Heart left ventricle (tissue), 16 donors: Measurements from ENCODE around the gene ASAP2. TPM values are rescaled to one million over a fixed set of nuclear protein-coding genes. Genes with fewer than 3 reads are reported as not detected.
"Not testable (repeated sequence)": the region's sequence is repeated elsewhere in the genome, so short reads cannot be mapped to it uniquely, and the experiment has no call there.

Experiments
- ATAC-seq, 4 donors: fragments of 200-7000 bp; cut with Tn5 transposase; one replicate each; pipeline ENCODE4 v1.9.1; 2020 to 2022; ENCODE audit warnings: moderate library complexity in 4 of 4, mild to moderate bottlenecking in 3 of 4, moderate number of reproducible peaks in 1 of 4
- DNase-seq, 5 donors: peaks; one replicate each; pipeline ENCODE4 v3.0.0-alpha.2; 2020
- H3K27ac ChIP-seq, 12 donors: fragments of 200-600 bp; sonication (generic) in 4 of 12; one replicate each; pipeline versions ENCODE4 v1.5.0 to v1.8.0; 2016 to 2022; ENCODE audit warnings: mild to moderate bottlenecking in 2 of 12
- H3K27me3 ChIP-seq, 9 donors: fragments of 200-600 bp; sonication (generic) in 2 of 9; one replicate each; pipeline versions ENCODE4 v1.5.1 to v1.8.0; 2016 to 2022; ENCODE audit warnings: mild to moderate bottlenecking in 3 of 9
- H3K36me3 ChIP-seq, 9 donors: fragments of 200-600 bp; sonication (generic) in 2 of 9; one replicate each; pipeline versions ENCODE4 v1.5.0 to v1.8.0; 2018 to 2022; ENCODE audit warnings: mild to moderate bottlenecking in 2 of 9
- H3K4me1 ChIP-seq, 12 donors: fragments of 200-600 bp; sonication (generic) in 4 of 12; one replicate each; pipeline versions ENCODE4 v1.5.0 to v1.8.0; 2016 to 2022; ENCODE audit warnings: mild to moderate bottlenecking in 3 of 12
- H3K4me3 ChIP-seq, 12 donors: fragments of 200-600 bp; sonication (generic) in 4 of 12; one replicate each; pipeline versions ENCODE4 v1.5.0 to v1.8.0; 2017 to 2022; ENCODE audit warnings: mild to moderate bottlenecking in 9 of 12, moderate library complexity in 4 of 12
- H3K9me3 ChIP-seq, 12 donors: fragments of 200-600 bp; sonication (generic) in 4 of 12; one replicate each; pipeline versions ENCODE4 v1.5.0 to v1.8.0; 2016 to 2022; ENCODE audit warnings: mild to moderate bottlenecking in 1 of 12
- POLR2A ChIP-seq, 2 donors: fragments of 450-650 bp; IDR thresholded peaks; one replicate each; pipeline ENCODE4 v1.6.1; 2017; ENCODE audit warnings: antibody characterized with exemption in 2 of 2, mild to moderate bottlenecking in 2 of 2, moderate library complexity in 2 of 2
- WGBS, 4 donors: extraction: QIAGEN DNeasy Blood & Tissue Kit in 2 of 4; methylation state at CpG; one replicate each; pipeline versions ENCODE4 v1.1.5 to v1.1.7; 2013 to 2018; 5-methylcytosine and 5-hydroxymethylcytosine counted together
- intact Hi-C, 10 donors: fragments of 100-400 bp; cut with DNase I; formaldehyde crosslinking; loops; one replicate each; pipeline versions ENCODE4 v1.11.1 to v1.14.2; 2022
- polyA plus RNA-seq, 2 donors: library from polyadenylated mRNA; stranded (reverse); fragments of 200-250 nt; gene quantifications; one replicate each; pipeline ENCODE4 v1.2.3, GENCODE V29; 2013
- total RNA-seq, 9 donors: library from RNA; depleted of rRNA in 2 of 9; stranded (reverse); fragments of >200 nt in 2 of 9; fragmentation: NEBNext Ultra II Directional in 3 of 9; extraction: Animal tissue kit (Norgen Biotek cat#: 25700) in 3 of 9; gene quantifications; one replicate each; pipeline versions ENCODE4 v1.1.0 to v1.2.4, GENCODE V29; 2016 to 2023
- TF ChIP-seq, protein P1 (sequence below), 12 donors: fragments of 200-600 bp; sonication (generic) in 4 of 12; IDR thresholded peaks; one replicate each; pipeline versions ENCODE4 v1.5.0 to v1.8.0; 2018 to 2022; ENCODE audit warnings: antibody characterized with exemption in 12 of 12, mild to moderate bottlenecking in 5 of 12
- donor health status: ischemic (EF 13 %, LVEDD 7.1; RV severe dilation, severe dysfunction).
- donor health status: healthy with polysubstance abuse.
- donor health status: DM: no; HTN: yes; CAD: no.
- donor health status: DM: no; HTN: no; CAD: no.
- donor health status: ischemic (EF 25% LVEDD 6.9; RV normal size, moderate dysfunction).
- donor health status: ischemic (EF 25% LVEDD 5.7; RV mildly dilated, moderate dysfunction).
- donor health status: healthy.
- donor health status: DM: yes; HTN: yes; CAD: no.
- donor health status: ischemic (EF 35%, LVEDD 5.7; RV mildly dilated, moderate dysfunction).
- donor health status: nonischemic (EF 11% LVEDD 7.7; RV severe dilation, severe dysfunction).
- donor health status: DM: yes; HTN: yes; CAD: no.
- donor health status: PGD.
- donor health status: ischemic (EF 29% LVEDD 5.4; RV normal size, mild dysfunction).
- donor health status: nonischemic (EF 23%, LVEDD 6.1; RV moderate dilation, normal function).

Gene ASAP2
- total and polyA plus RNA-seq, 11 donors = 6.7 to 17.0 (median 11.9) TPM

DNA sequence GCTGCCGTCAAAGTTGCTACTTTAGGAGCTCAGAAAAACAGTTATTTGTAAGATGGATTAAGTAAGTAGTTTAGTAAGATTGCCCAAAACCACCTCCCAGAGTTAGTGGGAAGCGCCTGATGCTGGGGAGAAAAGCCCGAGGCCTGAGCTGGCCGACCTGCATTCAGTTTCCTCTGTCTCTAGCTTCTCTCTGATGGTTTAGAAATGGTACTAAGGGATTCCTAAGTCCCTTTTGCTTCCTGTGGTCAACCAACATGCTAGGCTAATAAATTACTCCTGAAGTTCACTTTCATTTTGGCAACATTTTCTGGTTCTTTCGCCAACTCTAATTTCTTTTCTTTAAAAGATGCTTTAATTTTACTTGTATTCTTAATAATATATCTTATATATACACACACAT, 60.1 kb downstream of the ASAP2 start:
- Histone ChIP-seq H3K4me1 (peaks cover 20 to 67% (median 43%) of the 10 kb centered on the region in 12 donors), H3K27me3 (no peaks in the 10 kb centered on the region), H3K27ac (peak overlapping the region in 5 of 12 donors; percentile 31 to 45 (median 33)), H3K4me3 (no peak overlapping the region), H3K36me3 (peaks cover 0 to 3% (median 0%) of the 10 kb centered on the region in 9 donors), H3K9me3 (no peaks in the 10 kb centered on the region)
- ATAC-seq = no peak
- no peak for TF ChIP-seq POLR2A (IDR thresholded peaks at IDR 0.05)
- TF ChIP-seq, protein P1, sequence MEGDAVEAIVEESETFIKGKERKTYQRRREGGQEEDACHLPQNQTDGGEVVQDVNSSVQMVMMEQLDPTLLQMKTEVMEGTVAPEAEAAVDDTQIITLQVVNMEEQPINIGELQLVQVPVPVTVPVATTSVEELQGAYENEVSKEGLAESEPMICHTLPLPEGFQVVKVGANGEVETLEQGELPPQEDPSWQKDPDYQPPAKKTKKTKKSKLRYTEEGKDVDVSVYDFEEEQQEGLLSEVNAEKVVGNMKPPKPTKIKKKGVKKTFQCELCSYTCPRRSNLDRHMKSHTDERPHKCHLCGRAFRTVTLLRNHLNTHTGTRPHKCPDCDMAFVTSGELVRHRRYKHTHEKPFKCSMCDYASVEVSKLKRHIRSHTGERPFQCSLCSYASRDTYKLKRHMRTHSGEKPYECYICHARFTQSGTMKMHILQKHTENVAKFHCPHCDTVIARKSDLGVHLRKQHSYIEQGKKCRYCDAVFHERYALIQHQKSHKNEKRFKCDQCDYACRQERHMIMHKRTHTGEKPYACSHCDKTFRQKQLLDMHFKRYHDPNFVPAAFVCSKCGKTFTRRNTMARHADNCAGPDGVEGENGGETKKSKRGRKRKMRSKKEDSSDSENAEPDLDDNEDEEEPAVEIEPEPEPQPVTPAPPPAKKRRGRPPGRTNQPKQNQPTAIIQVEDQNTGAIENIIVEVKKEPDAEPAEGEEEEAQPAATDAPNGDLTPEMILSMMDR (IDR thresholded peaks at IDR 0.05) = no peak
- intact Hi-C loops = loop anchor here in 2 of 10 donors (10.0 kb wide), 2 partner anchors 48 to 58 kb away; no protein-coding TSS in a partner anchor
- no peak for DNase-seq
- WGBS, 4 donors = 70 to 78% (median 76%) methylated on average over 5 of the region's 5 CpGs

DNA sequence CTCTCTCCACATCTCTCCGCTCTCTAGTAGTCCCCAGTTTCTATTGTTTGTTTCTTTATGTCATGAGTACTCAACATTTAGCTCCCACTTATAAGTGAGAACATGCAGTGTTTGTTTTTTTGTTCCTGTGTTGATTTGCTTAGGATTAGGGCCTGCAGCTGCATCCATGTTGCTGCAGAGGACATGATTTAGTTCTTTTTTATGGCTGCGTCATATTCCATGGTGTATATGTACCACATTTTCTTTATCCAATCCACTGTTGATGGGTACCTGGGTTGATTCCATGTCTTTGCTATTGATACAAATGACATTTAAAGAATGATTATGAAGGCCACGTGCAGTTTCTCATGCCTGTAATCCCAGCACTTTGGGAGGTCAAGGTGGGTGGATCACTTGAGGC, 60.7 kb downstream of the ASAP2 start:
- H3K4me1 ChIP-seq = peaks cover 17 to 61% (median 37%) of the 10 kb centered on the region in 12 donors
- H3K27me3 ChIP-seq, H3K27ac ChIP-seq, H3K36me3 ChIP-seq, H3K4me3 ChIP-seq, DNase-seq, ATAC-seq, H3K9me3 ChIP-seq: not testable (repeated sequence)
- intact Hi-C loops = loop anchor here in 2 of 10 donors (10.0 kb wide), 2 partner anchors 48 to 58 kb away; no protein-coding TSS in a partner anchor
- 96 to 98% (median 97%) methylated on average over 3 of the region's 3 CpGs for WGBS, 4 donors

DNA sequence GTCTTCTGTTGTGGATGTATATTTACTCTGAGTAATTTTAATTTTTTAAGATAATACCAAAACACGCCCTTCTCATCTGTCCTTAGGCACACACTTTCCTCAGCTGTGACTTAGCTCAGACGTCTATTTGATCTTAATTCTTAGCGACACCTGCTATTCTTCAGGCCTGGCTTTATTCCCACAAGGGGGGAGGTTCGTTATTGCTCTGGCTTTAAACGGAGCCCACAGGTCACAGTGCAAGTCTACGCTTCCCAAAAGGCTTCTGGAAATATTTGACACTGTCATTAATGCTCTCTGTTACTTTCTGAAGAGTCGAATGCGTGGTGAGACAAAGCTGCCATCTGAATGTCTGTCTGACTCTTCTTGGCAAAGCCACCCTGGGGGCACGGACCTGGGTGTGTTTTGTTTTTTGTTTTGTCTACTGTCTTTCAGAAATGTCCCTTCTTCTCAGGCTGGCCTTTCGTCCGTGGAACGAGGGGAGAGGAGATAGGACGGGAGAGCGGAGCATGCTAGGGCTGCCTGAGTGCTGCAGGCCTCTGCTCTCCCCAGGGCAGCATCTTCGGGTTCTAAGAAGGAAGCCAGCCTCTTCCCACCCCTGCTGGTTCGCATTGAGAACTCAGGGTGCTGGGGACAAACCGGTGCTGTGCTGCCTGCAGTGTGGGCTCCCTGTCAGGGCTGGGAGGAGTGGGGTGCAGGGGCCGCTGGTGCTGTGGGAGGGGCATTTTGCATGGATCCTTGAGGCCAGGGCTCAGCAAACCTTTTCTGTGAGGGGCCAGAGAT, 61.9 kb downstream of the ASAP2 start:
- Histone ChIP-seq H3K4me3 (no peak overlapping the region), H3K9me3 (peaks cover 0 to 5% (median 0%) of the 10 kb centered on the region in 12 donors), H3K36me3 (peaks cover 0 to 3% (median 0%) of the 10 kb centered on the region in 9 donors), H3K27ac (peak overlapping the region in 5 of 12 donors; percentile 3 to 51 (median 25)), H3K27me3 (no peaks in the 10 kb centered on the region), H3K4me1 (peaks cover 6 to 54% (median 30%) of the 10 kb centered on the region in 12 donors)
- WGBS, 4 donors = 71 to 75% (median 73%) methylated on average over 18 of the region's 18 CpGs
- intact Hi-C loops = loop anchor here in 2 of 10 donors (10.0 kb wide), 2 partner anchors 46 to 56 kb away; no protein-coding TSS in a partner anchor
- DNase-seq = no peak
- no peak for ATAC-seq
- TF ChIP-seq, protein P1 (IDR thresholded peaks at IDR 0.05) = no peak
- TF ChIP-seq POLR2A (IDR thresholded peaks at IDR 0.05) = no peak

DNA sequence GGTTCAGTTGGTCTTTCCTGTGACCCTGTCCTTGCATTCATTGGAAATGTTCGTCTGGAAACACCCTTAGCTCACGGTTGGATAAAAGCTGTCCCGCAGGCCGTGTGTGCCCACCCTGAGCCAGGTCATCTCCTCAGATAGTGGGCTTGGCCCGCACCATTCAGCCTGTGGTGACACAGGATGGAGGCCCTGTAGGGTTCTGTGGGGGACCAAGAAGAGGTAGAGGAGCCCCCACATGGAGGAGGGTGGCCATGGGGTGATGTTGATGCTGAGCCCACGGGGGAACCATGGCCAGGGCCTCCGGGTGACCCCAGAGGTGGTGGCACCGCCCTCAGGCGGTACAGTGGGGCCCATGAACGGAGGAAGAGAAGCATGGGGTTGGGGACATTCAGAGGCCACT, 62.7 kb downstream of the ASAP2 start:
- 89 to 95% (median 91%) methylated on average over 10 of the region's 10 CpGs for WGBS, 4 donors
- ATAC-seq = peak in 1 of 4 donors; percentile 33
- DNase-seq = no peak
- H3K9me3 ChIP-seq = peaks cover 0 to 5% (median 0%) of the 10 kb centered on the region in 12 donors
- intact Hi-C loops = loop anchor here in 2 of 10 donors (10.0 kb wide), 2 partner anchors 46 to 56 kb away; no protein-coding TSS in a partner anchor
- H3K36me3 ChIP-seq = peaks cover 0 to 3% (median 0%) of the 10 kb centered on the region in 9 donors
- H3K27me3 ChIP-seq = no peaks in the 10 kb centered on the region
- H3K27ac ChIP-seq = no peak overlapping the region
- H3K4me1 ChIP-seq = peaks cover under 1 to 54% (median 30%) of the 10 kb centered on the region in 12 donors
- no peak overlapping the region for H3K4me3 ChIP-seq
- TF ChIP-seq, protein P1 (IDR thresholded peaks at IDR 0.05) = no peak
- no peak for TF ChIP-seq POLR2A (IDR thresholded peaks at IDR 0.05)
